GM19324 (cell line): ENCODE measurements around the gene ABCC2.

Source experiments
- ATAC-seq: cut with Tn5 transposase; IDR thresholded peaks from one replicate; pipeline ENCODE4 v1.9.1; 2021; ENCODE audit warnings: mild to moderate bottlenecking, moderate library complexity; ENCODE audit not compliant: unreplicated experiment, low FRiP score

ABCC2 gene

DNA sequence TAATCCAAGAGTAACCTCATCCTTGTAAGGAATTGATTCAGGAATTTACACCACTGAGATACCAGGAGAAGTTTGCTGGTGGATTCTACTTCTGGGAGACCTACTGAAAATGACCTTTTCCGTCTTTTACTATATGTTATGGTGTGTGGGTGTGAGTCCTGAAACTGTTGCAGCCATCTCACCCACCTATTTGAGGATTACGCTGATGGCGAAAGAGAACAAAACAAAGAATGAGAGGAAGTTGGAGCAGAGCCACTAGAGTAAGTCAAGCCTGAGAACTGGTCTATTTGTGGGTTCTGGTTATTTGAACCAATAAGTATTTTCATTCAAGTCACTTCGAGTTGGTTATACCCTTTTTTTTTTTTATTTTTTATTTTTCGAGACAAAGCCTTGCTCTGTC is 12.7 kb upstream of the ABCC2 start:
- ATAC-seq, result no peak

DNA sequence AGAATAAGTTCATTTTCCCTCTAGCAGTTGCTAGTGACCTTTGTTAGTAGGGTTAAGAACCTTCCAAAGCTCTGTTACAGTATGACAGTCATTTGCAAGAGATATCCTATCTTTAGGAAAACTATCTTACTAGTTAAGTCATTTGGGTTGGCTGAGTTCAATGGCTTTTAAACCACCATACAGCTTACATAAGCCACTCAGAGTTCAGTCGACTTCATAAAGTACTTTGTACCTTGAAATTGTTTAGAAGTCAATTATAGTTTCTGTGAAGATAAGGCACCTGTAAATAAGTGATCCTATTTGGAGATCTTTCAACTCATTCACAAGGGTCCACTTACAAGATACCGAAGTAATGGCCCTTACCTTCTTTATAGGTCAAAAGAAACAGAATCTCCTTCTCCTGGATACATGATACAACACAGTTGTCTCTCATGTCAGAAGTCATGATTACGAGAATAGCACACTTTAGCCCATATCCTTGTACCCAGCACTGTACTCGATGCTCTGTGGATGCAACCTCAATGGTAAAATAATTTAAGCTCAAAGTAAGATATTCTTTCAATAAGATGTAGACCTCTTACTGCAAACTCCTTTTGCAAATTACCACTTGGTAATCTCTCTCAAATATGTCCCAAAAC is 11.9 kb upstream of the ABCC2 start:
- no peak for ATAC-seq

DNA sequence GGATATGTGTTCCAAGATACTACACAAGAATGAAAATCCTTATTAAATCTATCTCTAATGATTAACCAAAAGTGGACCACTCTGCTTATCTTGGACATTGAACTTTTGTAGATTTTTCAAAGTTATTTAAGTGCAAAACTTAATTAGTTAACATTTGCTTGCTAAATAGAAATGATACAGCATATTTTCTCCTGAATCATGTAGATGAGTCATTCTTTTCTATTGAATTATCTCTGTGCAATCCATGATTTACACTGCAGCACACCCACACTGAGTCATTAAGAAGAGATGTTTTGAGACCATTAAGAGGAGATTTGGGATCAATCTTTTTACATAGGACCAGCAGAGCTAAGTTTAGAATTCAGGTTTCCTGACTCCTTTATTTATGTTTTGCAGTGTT is 6.6 kb upstream of the ABCC2 start:
- no peak for ATAC-seq

DNA sequence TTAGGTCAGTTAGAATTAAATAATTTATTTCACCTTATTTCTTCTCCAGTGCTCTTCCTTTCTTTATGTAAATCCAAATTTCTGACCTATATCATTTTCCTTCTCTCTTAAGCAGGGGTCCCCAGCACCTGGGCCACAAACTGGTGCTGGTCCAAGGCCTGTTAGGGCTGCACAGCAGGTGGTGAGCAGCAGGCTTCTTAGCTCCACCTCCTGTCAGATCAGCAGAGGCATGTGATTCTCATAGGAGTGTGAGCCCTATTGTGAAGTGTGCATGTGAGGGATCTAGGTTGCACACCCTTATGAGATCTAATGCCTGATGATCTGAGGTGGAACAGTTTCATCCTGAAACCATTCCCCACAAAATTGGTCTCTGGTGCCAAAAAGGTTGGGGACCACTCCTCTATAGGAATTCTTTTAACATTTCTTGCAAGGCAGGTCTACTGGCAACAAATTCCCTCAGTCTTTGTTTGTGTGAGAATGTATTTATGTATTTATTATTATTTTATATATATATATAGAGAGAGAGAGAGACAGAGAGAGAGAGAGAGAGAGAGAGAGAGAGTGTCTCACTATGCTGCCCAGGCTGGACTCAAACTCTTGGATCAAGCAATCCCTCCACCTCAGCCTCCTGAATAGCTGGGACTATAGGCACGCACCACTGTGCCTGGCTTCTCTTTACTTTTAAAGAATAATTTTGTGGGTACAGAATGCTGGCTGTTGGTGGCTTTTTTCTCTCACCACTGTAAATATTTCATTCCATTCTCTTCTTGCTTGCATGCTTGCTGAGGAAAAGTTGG is 4.3 kb upstream of the ABCC2 start:
- no peak for ATAC-seq

DNA sequence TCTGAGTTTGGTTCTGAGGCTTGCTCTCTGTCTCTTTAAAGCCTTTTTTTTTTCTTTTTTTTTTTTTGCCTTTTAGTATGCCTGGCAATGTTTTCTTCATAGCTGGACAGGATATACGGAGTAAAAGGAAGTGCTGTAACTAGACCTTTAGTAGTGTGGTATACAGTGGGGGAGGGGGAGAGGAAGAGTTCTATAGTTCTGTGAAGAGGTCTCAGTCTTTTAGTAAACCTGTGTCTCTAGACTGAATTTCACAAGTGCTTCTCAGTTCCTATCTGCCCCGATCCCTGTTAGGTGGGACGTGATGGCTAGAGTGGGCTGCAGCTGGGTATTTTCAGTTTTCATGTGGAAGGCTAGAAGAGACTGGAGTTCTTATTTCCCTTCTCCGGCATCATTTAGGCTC is 3.1 kb upstream of the ABCC2 start:
- ATAC-seq, result no peak

DNA sequence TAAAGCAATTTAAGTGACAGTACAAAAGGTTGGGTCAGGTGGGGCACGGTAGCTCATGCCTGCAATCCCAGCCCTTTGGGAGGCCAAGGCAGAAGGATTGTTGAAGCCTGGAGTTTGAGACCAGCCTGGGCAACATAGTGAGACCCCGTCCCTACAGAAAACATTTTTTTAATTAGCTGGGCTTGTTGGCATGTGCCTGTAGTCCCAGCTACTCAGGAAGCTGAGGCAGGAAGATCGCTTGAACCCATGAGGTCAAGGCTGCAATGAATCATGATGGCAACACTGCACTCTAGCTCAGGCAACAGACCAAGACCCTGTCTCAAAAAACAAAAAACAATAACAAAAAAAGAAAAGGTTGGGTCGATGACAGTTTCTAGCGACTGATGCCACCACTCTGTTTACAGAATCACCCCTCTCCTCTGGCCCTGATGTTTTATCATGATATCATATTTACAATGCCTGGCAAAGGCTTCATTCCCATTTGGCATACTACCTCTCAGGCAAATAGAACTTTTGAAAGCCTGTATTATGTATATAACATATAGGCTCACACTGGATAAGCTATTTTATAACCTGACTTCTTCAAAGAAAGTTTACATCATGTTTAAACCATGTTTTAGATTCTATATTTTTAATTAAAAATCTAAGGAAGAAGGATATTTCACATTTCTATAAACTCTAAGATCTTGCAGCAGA is 558 bp upstream of the ABCC2 start:
- no peak for ATAC-seq

DNA sequence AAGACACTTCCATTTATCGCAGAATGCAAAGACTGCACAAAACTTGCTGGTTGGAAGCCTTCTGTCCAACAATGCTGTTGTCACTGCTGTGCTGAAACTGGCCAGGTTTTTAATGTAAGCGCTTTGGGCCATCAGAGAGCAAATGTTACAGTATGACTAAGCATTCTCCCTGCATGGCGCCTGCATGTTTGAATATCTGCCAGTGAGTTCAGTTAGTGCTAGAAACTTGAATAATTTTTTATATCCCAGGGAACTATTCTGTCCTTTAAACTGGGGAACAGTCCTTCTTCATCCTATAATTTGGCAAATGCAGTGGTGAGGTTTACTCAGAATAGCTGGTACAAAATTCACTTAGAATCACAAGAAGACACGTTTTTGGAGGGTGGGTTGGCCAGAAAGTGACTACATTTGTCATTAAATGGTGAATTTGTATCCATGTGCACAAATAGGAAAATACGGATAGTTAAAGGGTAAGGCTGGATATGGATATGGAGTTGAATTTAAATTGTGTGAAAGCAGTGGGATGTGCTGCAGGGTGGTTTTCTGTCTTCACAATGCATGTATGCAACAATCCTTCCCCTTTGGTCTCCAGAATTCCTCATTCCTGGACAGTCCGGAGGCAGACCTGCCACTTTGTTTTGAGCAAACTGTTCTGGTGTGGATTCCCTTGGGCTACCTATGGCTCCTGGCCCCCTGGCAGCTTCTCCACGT is 1.7 kb downstream of the ABCC2 start:
- no peak for ATAC-seq

DNA sequence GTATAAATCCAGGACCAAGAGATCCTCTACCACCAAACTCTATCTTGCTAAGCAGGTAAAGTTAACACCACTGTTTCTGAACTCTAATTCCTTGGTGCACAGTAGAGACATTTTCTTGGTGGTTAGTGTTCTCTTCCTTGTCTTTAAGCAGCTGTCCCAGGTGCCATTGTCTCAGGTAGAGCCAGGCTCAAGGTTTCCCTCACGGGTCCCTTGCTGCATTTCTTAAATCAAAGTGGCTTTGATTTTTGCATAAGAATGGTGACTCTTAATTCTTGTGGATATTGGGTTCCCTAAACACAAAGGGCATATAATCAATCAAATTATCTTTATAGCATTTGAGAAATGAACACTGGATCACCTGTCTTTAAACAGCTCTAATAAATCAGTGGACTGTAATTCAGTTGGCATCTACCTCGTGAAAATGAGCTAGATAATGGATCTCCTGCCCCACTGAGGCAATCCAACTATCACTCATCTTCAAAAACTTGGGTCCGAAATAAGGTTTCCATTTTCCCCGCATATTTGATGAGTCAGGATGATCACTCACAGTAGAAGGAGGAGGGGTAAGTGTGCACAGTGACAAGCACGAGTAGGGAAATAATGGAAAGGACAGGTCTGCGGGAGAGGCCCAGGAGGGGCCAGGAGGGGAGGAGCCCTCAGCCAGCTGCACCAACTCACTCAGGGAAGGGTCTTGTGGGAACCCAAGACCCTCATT is 2.4 kb downstream of the ABCC2 start:
- no peak for ATAC-seq

DNA sequence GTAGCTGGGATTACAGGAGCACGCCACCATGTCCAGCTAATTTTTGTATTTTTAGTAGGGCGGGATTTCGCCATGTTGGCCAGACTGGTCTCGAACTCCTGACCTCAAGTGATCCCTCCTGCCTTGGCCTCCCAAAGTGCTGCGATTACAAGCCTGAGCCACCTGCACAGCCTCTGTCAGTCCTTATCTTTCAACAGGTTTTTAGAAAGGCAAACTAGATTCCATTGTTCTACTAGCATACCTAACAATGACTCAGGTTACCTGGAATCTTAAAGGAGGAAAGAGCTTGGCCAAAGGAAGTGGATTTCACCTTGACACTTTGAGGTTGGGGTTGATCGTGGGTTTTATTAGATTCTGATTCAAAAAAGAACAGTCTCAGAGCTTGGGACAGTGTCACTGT is 3.2 kb downstream of the ABCC2 start:
- no peak for ATAC-seq

DNA sequence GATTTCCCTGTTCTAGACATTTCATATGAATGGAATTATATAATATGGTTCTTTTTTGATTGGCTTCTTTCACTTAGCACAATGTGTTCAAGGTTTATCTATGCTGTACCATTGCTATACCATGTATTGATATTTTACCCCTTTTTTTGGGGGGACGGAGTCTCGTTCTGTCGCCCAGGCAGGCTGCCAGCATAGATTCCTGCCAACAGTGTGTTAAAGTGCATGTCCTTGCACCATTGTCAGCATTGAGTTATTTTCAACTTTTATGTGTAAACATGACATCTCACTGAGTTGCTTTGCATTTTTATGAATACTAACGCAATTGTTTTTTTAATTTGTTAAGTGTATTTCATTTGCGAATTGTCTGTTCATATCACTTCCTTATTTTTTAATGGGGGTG is 4.9 kb downstream of the ABCC2 start:
- ATAC-seq, result no peak

DNA sequence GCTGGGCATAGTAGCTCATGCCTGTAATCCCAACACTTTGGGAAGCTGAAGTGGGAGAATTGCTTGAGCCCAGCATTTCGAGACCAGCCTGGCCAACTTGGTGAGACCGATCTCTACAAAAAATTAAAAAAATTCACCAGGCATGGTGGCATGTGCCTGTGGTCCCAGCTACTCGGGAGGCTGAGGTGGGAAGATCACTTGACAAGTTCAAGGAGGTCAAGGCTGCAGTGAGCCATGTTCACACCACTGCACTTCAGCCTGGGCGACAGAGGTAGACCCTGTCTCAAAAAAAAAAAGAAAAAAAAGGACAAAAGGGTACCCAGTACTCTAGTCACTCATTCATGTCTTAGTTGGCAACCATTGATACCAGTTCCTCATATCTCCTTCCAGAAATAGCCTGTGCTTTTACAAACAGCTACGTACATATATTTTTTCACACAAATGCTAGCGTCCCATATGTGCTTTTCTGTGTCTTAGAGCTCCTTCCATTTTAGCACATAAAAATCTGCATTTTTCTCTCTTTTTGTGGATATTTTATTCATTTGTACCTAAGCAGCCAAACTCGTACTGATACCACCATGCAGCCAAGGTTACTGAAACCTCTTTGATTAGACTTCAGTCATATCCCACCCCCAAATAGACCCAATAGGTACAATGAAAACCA is 5.5 kb downstream of the ABCC2 start:
- no peak for ATAC-seq

DNA sequence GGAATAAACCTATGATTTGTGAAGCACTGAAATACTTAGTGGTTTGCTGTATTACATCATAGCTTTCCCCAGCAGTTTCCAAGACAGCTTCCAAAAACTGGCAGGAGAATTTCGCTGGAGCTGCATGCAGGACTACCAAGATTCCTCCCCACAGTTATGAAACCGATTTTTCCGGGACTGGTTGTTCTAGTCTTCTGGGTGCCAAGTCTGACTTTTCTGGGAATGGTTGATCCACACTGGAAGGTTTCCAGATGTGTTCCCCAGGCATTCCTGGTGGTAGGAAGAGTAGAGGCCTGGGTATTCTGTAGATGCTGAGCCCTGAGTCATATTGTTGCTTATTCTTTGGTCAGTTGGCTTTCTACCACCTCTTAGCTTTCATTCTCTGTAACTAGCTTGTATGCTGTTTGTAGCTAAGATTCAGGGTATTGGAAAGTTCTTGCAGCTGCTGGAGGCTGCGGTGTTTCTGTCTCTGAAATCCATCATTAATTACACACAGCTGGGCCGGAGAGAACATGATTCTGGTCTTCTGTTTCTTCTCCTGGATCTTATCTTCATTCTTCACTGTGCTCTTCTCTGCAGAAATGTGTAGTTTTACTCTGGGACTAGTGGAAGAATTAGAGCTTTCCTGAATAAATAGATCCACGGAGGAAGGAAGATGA is 6.3 kb downstream of the ABCC2 start:
- ATAC-seq, result no peak

DNA sequence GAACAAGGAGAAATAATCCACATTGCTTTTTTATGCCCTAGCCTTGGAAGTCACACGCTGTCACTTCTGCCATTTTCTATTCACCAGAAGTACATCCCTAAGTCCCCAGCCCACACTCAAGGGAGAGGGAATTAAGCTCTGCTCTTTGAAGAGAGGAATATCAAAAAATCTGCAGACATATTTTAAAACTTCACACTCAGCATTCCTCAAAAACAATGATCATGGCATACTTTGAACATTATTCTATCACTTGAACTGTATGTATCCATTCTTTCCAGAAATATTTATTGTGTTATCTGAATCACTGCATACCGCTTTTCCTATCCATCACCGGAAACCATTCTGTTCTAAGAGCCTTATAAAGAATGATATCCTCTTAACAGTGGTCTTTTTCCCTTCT is 9.4 kb downstream of the ABCC2 start:
- no peak for ATAC-seq

DNA sequence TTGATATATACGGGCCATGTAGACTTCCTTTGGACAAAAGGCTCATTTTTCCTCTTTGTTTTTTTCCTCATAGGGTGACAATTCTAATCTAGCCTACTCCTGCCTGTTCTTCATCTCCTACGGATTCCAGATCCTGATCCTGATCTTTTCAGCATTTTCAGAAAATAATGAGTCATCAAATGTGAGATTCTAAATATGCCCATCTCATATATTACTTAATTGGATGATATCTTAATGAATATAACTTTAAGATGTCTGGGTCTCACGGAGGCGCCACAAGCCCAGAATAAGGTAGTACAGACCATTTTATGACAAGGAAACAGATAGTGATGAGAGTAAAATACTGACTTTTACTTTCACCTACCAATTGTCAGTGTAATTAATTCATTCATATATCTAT is 11.4 kb downstream of the ABCC2 start:
- ATAC-seq, result no peak

DNA sequence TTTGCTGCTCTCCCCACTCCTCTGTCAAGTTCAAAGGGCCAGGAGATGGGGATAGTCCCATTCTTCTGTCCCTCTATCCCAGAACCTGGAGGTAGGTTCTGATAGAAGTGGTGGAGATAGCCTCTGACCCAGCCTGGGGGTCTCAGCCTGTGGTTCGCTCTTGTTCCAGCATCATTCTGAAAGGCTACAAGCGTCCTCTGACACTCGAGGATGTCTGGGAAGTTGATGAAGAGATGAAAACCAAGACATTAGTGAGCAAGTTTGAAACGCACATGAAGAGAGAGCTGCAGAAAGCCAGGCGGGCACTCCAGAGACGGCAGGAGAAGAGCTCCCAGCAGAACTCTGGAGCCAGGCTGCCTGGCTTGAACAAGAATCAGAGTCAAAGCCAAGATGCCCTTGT is 14.5 kb downstream of the ABCC2 start:
- ATAC-seq, result no peak

DNA sequence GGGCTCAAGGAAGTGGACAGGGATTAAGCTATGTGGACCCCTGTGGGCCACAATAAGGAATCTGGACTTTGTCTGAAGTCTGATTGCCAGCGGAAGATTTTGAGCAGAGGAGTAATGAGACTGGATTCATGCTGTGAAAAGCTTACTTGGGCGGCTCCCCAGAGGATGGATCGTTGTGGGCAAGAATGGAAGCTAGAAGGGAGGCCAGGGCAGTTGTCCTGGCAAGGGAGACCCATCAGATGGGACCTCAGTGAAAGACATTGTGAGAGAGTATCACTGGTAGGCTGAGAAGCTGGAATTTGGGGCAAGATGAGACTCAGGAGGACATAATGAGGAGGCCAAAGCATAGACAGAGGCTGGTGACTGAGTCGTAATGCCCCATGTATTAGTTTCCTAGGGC is 15.6 kb downstream of the ABCC2 start:
- no peak for ATAC-seq

DNA sequence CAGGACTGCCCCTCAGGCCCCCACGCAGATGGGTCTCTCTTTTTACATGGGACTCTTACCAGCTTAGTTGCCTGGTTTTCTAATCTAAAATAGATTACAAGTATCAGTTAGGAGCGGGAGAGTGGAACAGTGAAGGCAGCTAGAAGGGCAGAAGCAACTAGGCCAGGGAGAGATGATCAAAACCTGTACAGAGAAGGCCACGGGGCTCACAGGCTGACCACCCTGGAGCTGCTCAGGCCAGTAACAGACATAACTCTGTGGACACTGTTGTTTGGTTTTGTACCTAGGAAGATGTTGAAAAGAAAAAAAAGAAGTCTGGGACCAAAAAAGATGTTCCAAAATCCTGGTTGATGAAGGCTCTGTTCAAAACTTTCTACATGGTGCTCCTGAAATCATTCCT is 16.5 kb downstream of the ABCC2 start:
- ATAC-seq, result no peak

DNA sequence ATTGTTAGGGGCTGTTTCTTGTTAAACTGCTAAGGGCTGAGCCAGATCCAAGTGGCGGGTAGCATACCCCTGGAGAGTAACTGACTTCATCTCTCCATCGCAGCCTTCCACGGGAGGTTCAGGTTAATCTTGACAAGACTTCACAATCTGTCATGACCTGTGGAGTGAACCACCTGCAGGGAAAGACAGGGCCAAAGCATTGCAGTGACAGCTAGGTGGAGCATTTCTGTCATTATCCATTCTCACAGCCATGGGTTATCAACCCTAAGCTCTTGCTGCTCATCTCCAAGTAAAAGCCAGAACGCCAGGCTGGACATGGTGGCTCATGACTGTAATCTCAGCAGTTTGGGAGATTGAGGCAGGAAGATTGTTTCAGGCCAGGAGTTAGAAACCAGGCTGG is 17.2 kb downstream of the ABCC2 start:
- ATAC-seq, result no peak

DNA sequence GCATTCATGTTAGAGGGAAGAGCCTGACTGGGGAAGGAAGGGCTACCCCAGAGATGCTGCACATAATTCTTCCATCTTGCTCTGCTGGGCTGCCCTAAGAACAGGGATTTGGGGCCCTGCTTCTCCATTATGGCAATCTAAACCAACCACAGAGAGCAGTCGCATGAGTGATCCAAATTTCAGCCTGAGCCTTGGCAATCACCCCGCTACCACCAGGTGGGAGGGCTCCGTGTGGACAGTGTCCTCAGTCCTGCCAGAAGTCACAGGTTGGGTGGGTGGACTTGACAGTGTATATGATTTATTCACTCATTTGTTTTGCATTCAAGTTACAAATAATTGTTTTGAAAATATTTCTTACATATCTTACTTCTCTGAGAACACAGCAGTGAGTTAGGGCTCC is 22.0 kb downstream of the ABCC2 start:
- no peak for ATAC-seq

DNA sequence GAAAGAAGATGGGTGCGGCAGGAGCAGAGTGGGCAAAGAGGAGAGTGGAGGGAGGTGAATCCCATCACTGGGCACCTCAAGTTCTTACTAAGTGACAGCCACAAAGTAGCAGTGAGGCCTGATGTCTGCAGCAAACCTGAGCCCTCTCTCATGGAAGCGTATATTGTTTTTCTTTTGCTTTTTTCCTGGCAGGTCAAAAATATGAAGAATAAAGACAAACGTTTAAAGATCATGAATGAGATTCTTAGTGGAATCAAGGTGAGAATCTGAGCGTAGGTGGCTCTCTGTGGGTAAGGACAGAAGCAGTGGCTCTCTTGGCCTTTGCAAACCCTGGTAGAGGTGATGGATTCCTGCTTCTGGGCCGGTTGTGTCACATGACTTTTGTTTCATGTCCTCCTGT is 22.8 kb downstream of the ABCC2 start:
- no peak for ATAC-seq
